GM10266 (cell line): Measurements from ENCODE around the gene LIN9.
"Not testable (repeated sequence)": the region's sequence is repeated elsewhere in the genome, so short reads cannot be mapped to it uniquely, and the experiment has no call there.

Source experiments
- DNase-seq: peaks from one replicate; pipeline ENCODE4 v3.0.0; 2012; ENCODE audit errors: extremely low spot score
- TF ChIP-seq, protein P1 (sequence below): IDR thresholded peaks from 2 replicates; pipeline ENCODE4 v1.5.1; 2012; ENCODE audit warnings: mild to moderate bottlenecking, low read depth; ENCODE audit not compliant: control insufficient read depth, insufficient read depth; ENCODE audit errors: missing control alignments

The LIN9 gene

DNA sequence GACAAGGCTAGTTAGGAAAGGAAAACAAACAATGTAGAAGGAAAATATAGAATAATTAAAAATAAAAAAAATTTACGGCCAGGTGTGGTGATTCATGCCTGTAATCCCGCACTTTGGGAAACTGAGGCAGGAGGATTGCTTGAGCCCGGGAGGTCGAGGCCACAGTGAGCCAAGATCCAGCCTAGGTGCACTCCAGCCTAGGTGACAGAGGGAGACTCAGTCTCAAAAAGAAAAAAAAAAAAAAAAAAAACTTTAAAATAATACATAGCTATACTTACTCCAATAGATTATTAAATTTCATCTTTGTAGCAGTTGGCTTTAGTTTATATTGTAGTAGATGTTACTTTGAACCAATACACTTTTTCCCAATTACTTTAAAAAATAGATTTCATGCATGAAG, 32.0 kb downstream of the LIN9 start:
- TF ChIP-seq, protein P1, sequence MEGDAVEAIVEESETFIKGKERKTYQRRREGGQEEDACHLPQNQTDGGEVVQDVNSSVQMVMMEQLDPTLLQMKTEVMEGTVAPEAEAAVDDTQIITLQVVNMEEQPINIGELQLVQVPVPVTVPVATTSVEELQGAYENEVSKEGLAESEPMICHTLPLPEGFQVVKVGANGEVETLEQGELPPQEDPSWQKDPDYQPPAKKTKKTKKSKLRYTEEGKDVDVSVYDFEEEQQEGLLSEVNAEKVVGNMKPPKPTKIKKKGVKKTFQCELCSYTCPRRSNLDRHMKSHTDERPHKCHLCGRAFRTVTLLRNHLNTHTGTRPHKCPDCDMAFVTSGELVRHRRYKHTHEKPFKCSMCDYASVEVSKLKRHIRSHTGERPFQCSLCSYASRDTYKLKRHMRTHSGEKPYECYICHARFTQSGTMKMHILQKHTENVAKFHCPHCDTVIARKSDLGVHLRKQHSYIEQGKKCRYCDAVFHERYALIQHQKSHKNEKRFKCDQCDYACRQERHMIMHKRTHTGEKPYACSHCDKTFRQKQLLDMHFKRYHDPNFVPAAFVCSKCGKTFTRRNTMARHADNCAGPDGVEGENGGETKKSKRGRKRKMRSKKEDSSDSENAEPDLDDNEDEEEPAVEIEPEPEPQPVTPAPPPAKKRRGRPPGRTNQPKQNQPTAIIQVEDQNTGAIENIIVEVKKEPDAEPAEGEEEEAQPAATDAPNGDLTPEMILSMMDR, result no peak
- no peak for DNase-seq

DNA sequence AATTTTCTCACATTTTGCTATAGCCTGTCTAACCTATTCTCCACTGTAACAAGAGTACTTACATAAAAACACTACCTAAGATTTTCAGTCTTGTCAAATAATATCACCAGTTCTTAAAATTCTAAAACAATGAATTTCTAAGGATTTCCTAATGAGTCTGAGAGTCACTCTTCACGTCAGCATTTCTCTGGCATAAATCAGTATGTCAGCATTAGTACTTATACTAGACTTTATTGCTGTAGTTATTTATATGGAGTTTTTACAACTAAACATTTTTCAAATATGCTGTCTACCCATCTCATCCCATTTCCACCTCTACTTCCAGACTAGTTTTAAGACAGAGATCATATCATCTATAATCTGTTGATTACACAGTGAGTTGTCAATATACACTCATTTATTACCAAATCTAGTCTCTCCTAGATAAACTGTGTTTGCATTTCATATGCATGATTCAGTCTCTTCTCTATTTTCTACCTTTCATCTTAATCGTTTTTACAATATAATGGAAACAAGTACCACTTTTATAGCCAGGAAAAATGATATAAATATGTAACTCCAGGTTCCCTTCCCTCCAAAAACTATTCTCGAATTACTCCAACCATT, 32.8 kb downstream of the LIN9 start:
- TF ChIP-seq, protein P1, result no peak
- no peak for DNase-seq

DNA sequence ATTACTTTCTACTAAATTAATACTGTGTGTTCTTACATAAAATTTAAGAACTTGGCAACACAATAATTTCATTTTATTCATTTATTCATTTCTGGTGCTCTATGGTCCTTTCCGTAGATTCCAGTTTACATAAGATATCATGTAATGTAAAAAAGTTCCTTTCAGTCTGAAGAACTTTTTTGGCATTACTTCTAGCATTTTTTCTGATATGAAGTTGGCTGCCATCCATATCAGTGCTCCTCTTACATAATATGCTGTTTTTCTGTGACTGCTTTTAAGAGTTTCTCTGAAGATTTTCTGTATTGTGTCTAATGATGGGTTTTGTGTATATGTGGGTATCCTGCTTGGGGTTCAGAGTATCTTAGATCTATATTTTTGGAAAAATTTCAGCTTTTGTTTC, 34.8 kb downstream of the LIN9 start:
- no peak for DNase-seq
- TF ChIP-seq, protein P1, result no peak

DNA sequence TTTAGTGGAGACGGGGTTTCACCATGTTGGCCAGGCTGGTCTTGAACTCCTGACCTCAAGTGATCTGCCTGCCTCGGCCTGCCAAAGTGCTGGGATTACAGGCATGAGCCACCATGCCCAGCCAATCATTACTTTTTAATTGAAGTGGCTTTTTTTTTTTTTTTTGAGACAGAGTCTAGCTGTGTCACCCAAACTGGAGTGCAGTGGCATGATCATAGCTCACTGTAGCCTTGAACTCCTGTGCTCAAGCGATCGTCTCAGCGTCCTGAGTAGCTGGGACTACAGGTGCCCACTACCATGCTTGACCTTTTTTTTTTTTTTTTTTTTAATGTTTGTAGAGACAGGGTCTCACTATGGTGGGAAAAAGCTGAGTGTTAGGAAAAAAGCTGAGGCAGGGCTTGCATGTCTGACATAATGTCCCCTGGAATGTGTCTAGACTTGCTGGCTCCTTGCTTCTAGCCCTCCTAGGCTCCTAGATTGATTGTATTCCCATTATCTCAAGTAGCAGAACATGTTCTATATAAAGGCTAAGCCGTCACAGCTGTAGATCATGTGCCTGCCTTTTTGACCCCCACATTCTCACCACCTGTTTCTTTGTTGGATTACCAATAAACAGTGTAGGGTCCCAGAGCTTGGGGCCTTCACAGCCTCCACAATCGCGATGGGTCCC, 36.6 kb downstream of the LIN9 start:
- DNase-seq, result not testable (repeated sequence)

DNA sequence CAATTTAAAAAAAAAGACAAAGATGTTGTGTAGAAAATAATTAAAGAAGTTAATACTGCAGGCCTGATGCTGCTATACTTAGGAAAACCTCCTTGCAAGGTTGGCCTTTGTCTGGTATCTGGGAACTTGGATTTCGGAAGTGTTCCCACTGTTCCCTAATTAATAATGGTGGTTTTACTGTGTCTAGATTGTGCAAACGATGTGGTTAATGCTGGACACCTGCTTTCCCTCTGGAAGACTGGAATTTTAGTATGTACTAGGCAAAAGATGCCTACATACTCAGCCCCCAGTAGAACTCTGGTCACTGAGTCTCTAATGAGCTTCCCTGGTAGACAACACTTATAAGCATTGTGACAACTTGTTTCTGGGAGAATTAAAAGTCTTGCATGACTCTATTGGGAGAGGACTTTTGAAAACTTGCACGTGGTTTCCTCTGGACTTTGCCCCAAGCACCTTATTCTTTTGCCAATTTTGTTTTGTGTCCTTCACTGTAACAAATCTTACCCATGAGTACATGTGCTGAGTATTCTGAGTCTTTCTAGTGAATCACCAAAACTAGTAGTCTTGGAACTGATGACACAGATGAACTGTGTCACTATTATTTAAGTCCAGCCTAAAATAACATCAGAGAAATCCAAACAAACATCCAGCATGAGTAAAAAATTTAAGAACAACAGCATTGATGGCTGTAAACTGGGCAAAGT, 40.4 kb downstream of the LIN9 start:
- TF ChIP-seq, protein P1, result no peak
- DNase-seq, result no peak

DNA sequence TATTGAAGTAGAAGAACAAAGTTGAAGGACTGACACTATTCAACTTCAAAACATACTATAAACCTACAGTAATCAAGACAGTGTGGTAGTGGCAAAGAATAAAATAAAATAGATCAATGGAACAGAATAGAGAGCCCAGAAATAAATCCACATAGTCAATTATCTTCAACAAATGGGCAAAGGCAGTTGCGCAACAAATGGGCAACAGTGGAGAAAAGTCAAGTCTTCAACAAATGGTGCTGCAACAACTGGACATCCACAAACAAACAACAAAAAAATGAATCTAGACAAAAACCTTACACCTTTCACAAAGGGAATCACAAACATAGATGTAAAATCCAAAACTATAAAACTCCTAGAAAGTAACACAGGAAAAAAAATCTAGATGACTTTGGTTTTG, 47.1 kb downstream of the LIN9 start:
- TF ChIP-seq, protein P1, result no peak
- no peak for DNase-seq

DNA sequence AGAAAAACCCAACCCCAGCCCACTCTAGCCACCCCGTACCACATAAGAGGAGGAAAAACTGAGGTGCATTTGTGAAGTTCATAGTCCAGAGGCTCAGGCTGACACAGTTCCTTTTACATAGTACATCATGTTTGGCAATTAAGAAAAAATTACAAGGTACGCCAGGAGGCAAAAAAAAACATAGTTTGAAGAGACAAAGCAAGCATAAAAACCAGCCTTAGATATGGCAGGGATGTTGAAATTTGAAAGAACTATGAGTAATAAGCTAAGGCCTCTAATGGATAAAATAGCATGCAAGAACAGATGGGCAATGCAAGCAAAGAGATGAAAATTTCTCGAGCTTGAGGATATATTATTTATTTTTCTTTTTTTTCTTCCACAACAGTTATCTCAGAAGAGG, 53.6 kb downstream of the LIN9 start:
- no peak for DNase-seq
- TF ChIP-seq, protein P1, result no peak
